Ishikawa (cell line): ENCODE data around the gene COL23A1.

Source experiments
- EGR1 ChIP-seq: IDR thresholded peaks from 2 replicates; pipeline ENCODE4 v1.6.1; 2012
- EP300 ChIP-seq: IDR thresholded peaks from 2 replicates; pipeline ENCODE4 v1.6.1; 2012; ENCODE audit warnings: borderline replicate concordance
- MAX ChIP-seq: IDR thresholded peaks from 2 replicates; pipeline ENCODE4 v1.6.1; 2012
- RAD21 ChIP-seq: IDR thresholded peaks from 2 replicates; pipeline ENCODE4 v1.6.1; 2012; ENCODE audit warnings: low read depth
- TAF1 ChIP-seq: IDR thresholded peaks from 2 replicates; pipeline ENCODE4 v1.6.1; 2012; ENCODE audit warnings: low read depth, mild to moderate bottlenecking

GRCh38 chr5:178479261-178479660 lies 110.9 kb downstream of the COL23A1 start:
- TF ChIP-seq MAX (no peak), RAD21 (no peak), EP300 (no peak), EGR1 (no peak), TAF1 (no peak)
